Transverse colon (tissue), 4 donors: Measurements from ENCODE around the gene EPHA4. TPM values are rescaled to one million over a fixed set of nuclear protein-coding genes. Genes with fewer than 3 reads are reported as not detected.
A peak's percentile ranks its signal among the peaks of the same experiment; 100 is the strongest.

Source experiments
- DNase-seq: peaks from one replicate; pipeline ENCODE4 v3.0.0-alpha.2; 2019
- H3K27ac ChIP-seq, 4 donors: fragments of 200-600 bp; sonication (generic); 2 replicates each; pipeline ENCODE4 v1.5.1; 2016 to 2018; ENCODE audit warnings: inconsistent platforms in 4 of 4
- H3K27me3 ChIP-seq: fragments of 200-600 bp; sonication (generic); 2 replicates; pipeline ENCODE4 v1.5.1; 2017; ENCODE audit warnings: inconsistent platforms
- H3K36me3 ChIP-seq, 4 donors: fragments of 200-600 bp; sonication (generic); 2 replicates each; pipeline ENCODE4 v1.5.1; 2017 to 2019; ENCODE audit warnings: inconsistent platforms in 4 of 4
- H3K4me1 ChIP-seq, 4 donors: fragments of 200-600 bp; sonication (generic); 2 replicates each; pipeline ENCODE4 v1.5.1; 2017 to 2020; ENCODE audit warnings: inconsistent platforms in 4 of 4
- H3K4me3 ChIP-seq, 4 donors: fragments of 200-600 bp; sonication (generic); 1 replicate in 1 of 4; 2 replicates in 3 of 4; pipeline versions ENCODE4 v1.5.1 to v1.6.1; 2017 to 2019; ENCODE audit warnings: inconsistent platforms in 4 of 4
- H3K9me3 ChIP-seq, 2 donors: fragments of 200-600 bp; sonication (generic); 2 replicates each; pipeline ENCODE4 v1.5.1; 2017 to 2019; ENCODE audit warnings: inconsistent platforms in 2 of 2
- EP300 ChIP-seq: sonication (generic); formaldehyde crosslinking; IDR thresholded peaks from one replicate; pipeline ENCODE4 v1.6.1; 2017; ENCODE audit warnings: antibody characterized with exemption, low read depth
- POLR2A ChIP-seq: fragments of 450-650 bp; IDR thresholded peaks from one replicate; pipeline ENCODE4 v1.6.1; 2016; ENCODE audit warnings: antibody characterized with exemption, mild to moderate bottlenecking, moderate library complexity
- POLR2AphosphoS5 ChIP-seq, 3 donors: sonication (generic); formaldehyde crosslinking; IDR thresholded peaks; one replicate each; pipeline ENCODE4 v1.6.1; 2016; ENCODE audit warnings: antibody characterized with exemption in 3 of 3
- WGBS, 2 donors: methylation state at CpG; one replicate each; pipeline ENCODE4 v1.1.5; 2018; ENCODE audit warnings: low coverage in 1 of 2; 5-methylcytosine and 5-hydroxymethylcytosine counted together
- in situ Hi-C, 4 donors: fragments of 200-750 bp; cut with MboI; loops; one replicate each; pipeline versions ENCODE4 v1.15.0 to v1.15.1; 2017; ENCODE audit warnings: low sequenced_read_pairs in 3 of 4, low pct_ligation_motif_present in 1 of 4, low pct_unique_long_range_greater_than_20kb in 1 of 4
- intact Hi-C: fragments of 100-400 bp; cut with DNase I; formaldehyde crosslinking; loops from one replicate; pipeline ENCODE4 v1.15.1; 2023; ENCODE audit warnings: low total_unique reads
- total RNA-seq, 4 donors: library from RNA; depleted of rRNA; stranded (reverse); fragments of >200 nt; gene quantifications; one replicate each; pipeline ENCODE4 v1.1.0, GENCODE V29; 2016
- TF ChIP-seq, protein P1 (sequence below), 5 experiments: fragments of 200-600 bp in 3 of 5; fragments of 450-650 bp in 2 of 5; sonication (generic) in 3 of 5; IDR thresholded peaks; 1 replicate in 2 of 5; 2 replicates in 3 of 5; pipeline ENCODE4 v1.5.1; 2016 to 2017; ENCODE audit warnings: antibody characterized with exemption in 5 of 5, inconsistent platforms in 3 of 5, mild to moderate bottlenecking in 2 of 5, moderate library complexity in 1 of 5

The EPHA4 gene
- total RNA-seq, 4 donors from 2014 or later: 1.5 to 21.0 (median 13.8) TPM

GRCh38 chr2:221473451-221473850 is 98.7 kb downstream of the EPHA4 start:
- in situ Hi-C loops (no loop called here), intact Hi-C loops (no loop called here)
- no peaks in the 10 kb centered on the region for H3K9me3 ChIP-seq
- TF ChIP-seq POLR2AphosphoS5 (IDR thresholded peaks at IDR 0.05) (no peak), POLR2A (no peak), EP300 (no peak)
- TF ChIP-seq, protein P1, sequence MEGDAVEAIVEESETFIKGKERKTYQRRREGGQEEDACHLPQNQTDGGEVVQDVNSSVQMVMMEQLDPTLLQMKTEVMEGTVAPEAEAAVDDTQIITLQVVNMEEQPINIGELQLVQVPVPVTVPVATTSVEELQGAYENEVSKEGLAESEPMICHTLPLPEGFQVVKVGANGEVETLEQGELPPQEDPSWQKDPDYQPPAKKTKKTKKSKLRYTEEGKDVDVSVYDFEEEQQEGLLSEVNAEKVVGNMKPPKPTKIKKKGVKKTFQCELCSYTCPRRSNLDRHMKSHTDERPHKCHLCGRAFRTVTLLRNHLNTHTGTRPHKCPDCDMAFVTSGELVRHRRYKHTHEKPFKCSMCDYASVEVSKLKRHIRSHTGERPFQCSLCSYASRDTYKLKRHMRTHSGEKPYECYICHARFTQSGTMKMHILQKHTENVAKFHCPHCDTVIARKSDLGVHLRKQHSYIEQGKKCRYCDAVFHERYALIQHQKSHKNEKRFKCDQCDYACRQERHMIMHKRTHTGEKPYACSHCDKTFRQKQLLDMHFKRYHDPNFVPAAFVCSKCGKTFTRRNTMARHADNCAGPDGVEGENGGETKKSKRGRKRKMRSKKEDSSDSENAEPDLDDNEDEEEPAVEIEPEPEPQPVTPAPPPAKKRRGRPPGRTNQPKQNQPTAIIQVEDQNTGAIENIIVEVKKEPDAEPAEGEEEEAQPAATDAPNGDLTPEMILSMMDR (IDR thresholded peaks at IDR 0.05): no peak
- peaks cover 0 to 9% (median 0%) of the 10 kb centered on the region in 4 donors for H3K4me1 ChIP-seq
- no peaks in the 10 kb centered on the region for H3K27me3 ChIP-seq
- no peak for DNase-seq
- no peak overlapping the region for H3K4me3 ChIP-seq
- H3K36me3 ChIP-seq: no peaks in the 10 kb centered on the region
- H3K27ac ChIP-seq: no peak overlapping the region

GRCh38 chr2:221468317-221468716 is 103.8 kb downstream of the EPHA4 start:
- no peaks in the 10 kb centered on the region for H3K36me3 ChIP-seq
- no peak overlapping the region for H3K4me3 ChIP-seq
- peaks cover 0 to 28% (median 1%) of the 10 kb centered on the region in 4 donors for H3K4me1 ChIP-seq
- no peaks in the 10 kb centered on the region for H3K27me3 ChIP-seq
- no peaks in the 10 kb centered on the region for H3K9me3 ChIP-seq
- intact Hi-C loops (no loop called here), in situ Hi-C loops (no loop called here)
- no peak for DNase-seq
- WGBS, 2 donors: 57 to 70% methylated on average over 2 of the region's 2 CpGs
- TF ChIP-seq EP300 (no peak), POLR2AphosphoS5 (IDR thresholded peaks at IDR 0.05) (no peak), POLR2A (no peak)
- TF ChIP-seq, protein P1 (IDR thresholded peaks at IDR 0.05): no peak
- H3K27ac ChIP-seq: peak overlapping the region in 1 of 4 donors; percentile 3

- DNase-seq: no peak
- Histone ChIP-seq H3K4me1 (peaks cover 0 to 28% (median 1%) of the 10 kb centered on the region in 4 donors), H3K9me3 (no peaks in the 10 kb centered on the region), H3K36me3 (no peaks in the 10 kb centered on the region), H3K4me3 (no peak overlapping the region), H3K27me3 (no peaks in the 10 kb centered on the region), H3K27ac (peak overlapping the region in 2 of 4 donors; percentile 3 to 7)
- intact Hi-C loops: no loop called here
- in situ Hi-C loops: no loop called here
- 65 to 67% methylated on average over 1 to 2 of the region's 2 CpGs for WGBS, 2 donors
- TF ChIP-seq, protein P1 (IDR thresholded peaks at IDR 0.05): no peak
- TF ChIP-seq POLR2AphosphoS5 (IDR thresholded peaks at IDR 0.05): peak in 1 of 3 donors; percentile 14
Observed at GRCh38 chr2:221467610-221468009, 104.5 kb downstream of the EPHA4 start.

DNA sequence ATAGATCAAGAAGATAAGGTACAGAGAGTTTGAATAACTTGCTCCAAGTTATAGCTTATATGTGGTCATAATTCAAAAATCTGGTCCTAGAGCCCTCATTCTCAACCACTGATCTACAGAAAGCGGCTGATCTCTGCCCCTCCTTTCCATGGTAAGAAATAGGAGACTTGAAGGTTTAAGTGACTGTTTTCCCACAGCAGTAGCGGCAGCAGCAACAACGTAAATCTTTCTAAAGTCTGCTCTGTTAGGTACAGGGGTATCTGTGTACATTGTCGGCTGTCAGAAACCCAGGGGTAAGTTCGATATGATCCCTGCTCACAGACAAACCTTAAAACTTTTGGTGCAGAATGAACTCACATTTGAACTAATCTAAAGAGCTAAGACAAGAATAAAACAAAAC is 105.4 kb downstream of the EPHA4 start:
- 97% methylated on average over 5 of the region's 5 CpGs for WGBS, 2 donors
- Histone ChIP-seq H3K4me3 (no peak overlapping the region), H3K4me1 (peaks cover 0 to 28% (median 1%) of the 10 kb centered on the region in 4 donors), H3K27me3 (no peaks in the 10 kb centered on the region), H3K9me3 (no peaks in the 10 kb centered on the region), H3K36me3 (no peaks in the 10 kb centered on the region), H3K27ac (peak overlapping the region in 1 of 4 donors; percentile 3)
- in situ Hi-C loops: no loop called here
- intact Hi-C loops: no loop called here
- no peak for DNase-seq
- TF ChIP-seq, protein P1 (IDR thresholded peaks at IDR 0.05): no peak
- TF ChIP-seq EP300 (no peak), POLR2AphosphoS5 (IDR thresholded peaks at IDR 0.05) (no peak), POLR2A (no peak)
